Activated CD8-positive, alpha-beta memory T cell treated with anti-CD3 and anti-CD28 coated beads, Interleukin-2, amount 10 ng/mL, durations not matched to agents 7 days and 5 days (primary cell): ENCODE data around the gene C9orf153. TPM values are rescaled to one million over a fixed set of nuclear protein-coding genes. Genes with fewer than 3 reads are reported as not detected.
A peak's percentile ranks its signal among the peaks of the same experiment; 100 is the strongest.
"Not testable (repeated sequence)": the region's sequence is repeated elsewhere in the genome, so short reads cannot be mapped to it uniquely, and the experiment has no call there.

ENCODE experiments used
- ATAC-seq: fragments of 150-1000 bp; cut with Tn5 transposase; one replicate; pipeline ENCODE4 v1.10.0; 2021; ENCODE audit warnings: moderate library complexity
- CTCF ChIA-PET: fragments of 350-600 bp; sonication (Branson Sonifier 250); formaldehyde crosslinking; loops from one replicate; lab custom pipeline; 2021; ENCODE audit warnings: antibody characterized with exemption; lab: Charles Lee
- DNase-seq: peaks from one replicate; pipeline ENCODE4 v3.0.0-alpha.2; 2020
- H3K27ac Mint-ChIP-seq: one replicate; pipeline ENCODE4 v1.8.0; 2021; ENCODE audit warnings: mild to moderate bottlenecking, mixed read lengths
- H3K27me3 Mint-ChIP-seq: one replicate; pipeline ENCODE4 v1.8.0; 2021; ENCODE audit warnings: mixed read lengths
- H3K36me3 Mint-ChIP-seq: one replicate; pipeline ENCODE4 v1.8.0; 2021; ENCODE audit warnings: mild to moderate bottlenecking, mixed read lengths
- H3K4me1 Mint-ChIP-seq: one replicate; pipeline ENCODE4 v1.8.0; 2021; ENCODE audit warnings: mixed read lengths
- H3K4me3 Mint-ChIP-seq: one replicate; pipeline ENCODE4 v1.8.0; 2021; ENCODE audit warnings: mild to moderate bottlenecking, moderate library complexity, mixed read lengths
- H3K9me3 Mint-ChIP-seq: one replicate; pipeline ENCODE4 v1.8.0; 2022; ENCODE audit warnings: low read depth, mixed read lengths
- total RNA-seq, 2 experiments: library from RNA; stranded (reverse); gene quantifications; one replicate each; pipeline ENCODE4 v1.2.3, GENCODE V29; 2021

C9orf153 gene
- under 1 TPM in 1 of 2 experiments, not detected in 1; 0.38 TPM for total RNA-seq

GRCh38 chr9:86259557-86259956 lies at the start of gene C9orf153:
TSS of gene C9orf153 (minus strand) at chr9:86259657. CDS start at chr9:86229603, 30,054 bp downstream.
- Mint-ChIP-seq H3K4me1 (no peaks in the 10 kb centered on the region), H3K9me3 (no peaks in the 10 kb centered on the region), H3K4me3 (no peak within 1 kb of the TSS), H3K27ac (no peak within 1 kb of the TSS), H3K27me3 (no peaks in the 10 kb centered on the region), H3K36me3 (peaks cover 5% of the 10 kb centered on the region)
- ATAC-seq (no peak), DNase-seq (no peak)
- CTCF ChIA-PET: no interaction called here

DNA sequence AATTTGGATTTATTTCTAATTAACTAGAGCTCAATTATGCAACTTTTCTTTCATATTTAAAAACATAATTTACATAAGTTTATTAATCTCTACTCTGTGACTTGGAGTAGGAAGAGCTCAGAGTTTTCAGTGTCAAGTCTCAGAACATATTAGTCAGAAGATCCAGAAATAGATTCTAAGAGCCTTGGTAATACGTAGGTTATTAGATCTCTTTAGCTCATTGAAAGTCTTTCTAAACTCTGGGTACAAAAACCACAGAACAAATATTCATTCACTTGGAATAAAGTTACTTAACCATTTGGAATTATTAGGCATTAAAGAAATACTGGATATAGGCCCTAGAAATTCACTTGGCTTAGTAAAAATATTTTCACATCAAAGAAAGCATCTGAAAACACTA lies 49.2 kb upstream of the C9orf153 start:
- Mint-ChIP-seq H3K4me1 (peaks cover 14% of the 10 kb centered on the region), H3K4me3 (no peak overlapping the region), H3K9me3 (no peaks in the 10 kb centered on the region), H3K36me3 (peaks cover 64% of the 10 kb centered on the region), H3K27me3 (no peaks in the 10 kb centered on the region), H3K27ac (no peak overlapping the region)
- ATAC-seq: no peak
- DNase-seq: no peak
- CTCF ChIA-PET: no interaction called here

- Mint-ChIP-seq H3K36me3 (peaks cover 60% of the 10 kb centered on the region), H3K27me3 (no peaks in the 10 kb centered on the region), H3K4me1 (peaks cover 21% of the 10 kb centered on the region), H3K4me3 (no peak overlapping the region), H3K27ac (peak overlapping the region; percentile 59), H3K9me3 (no peaks in the 10 kb centered on the region)
- CTCF ChIA-PET: no interaction called here
- DNase-seq (no peak), ATAC-seq (no peak)
Observed at GRCh38 chr9:86304236-86304730, 44.8 kb upstream of the C9orf153 start.

DNA sequence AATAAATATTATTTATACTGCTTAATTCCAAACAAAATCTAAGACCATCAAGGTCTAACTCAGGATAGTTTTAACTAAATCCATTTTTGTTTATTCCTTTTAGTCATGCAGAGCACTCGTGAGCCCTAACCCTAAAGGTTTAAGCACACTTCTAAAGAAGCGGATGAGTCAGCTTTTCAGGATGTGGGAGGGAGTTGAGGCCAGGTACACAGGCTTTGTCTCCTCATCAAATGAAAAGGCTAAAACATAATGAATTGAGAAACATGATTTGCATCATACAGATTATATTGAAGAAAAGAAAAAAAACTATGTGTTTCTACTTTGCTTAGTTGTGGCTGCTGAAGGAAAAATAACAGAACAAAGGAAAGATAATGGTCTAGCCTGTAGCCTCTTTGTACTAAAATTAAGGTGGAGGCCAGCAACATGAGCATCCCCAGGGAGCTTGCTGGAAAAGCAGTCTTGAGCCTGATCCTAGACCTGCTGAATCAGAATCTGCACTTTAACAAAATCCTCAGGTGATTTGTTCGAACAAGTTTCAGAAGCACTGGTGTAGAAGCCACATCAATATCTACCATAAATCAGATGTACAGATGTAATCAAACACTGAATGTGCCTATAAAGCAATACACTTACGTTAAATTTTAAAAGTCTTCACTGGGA lies 44.0 kb upstream of the C9orf153 start:
- H3K27me3 Mint-ChIP-seq: no peaks in the 10 kb centered on the region
- H3K36me3 Mint-ChIP-seq: peaks cover 66% of the 10 kb centered on the region
- peaks cover 28% of the 10 kb centered on the region for H3K4me1 Mint-ChIP-seq
- peak overlapping the region; percentile 76 for H3K27ac Mint-ChIP-seq
- no peaks in the 10 kb centered on the region for H3K9me3 Mint-ChIP-seq
- DNase-seq (peak; percentile 68), ATAC-seq (peak; percentile 97)
- CTCF ChIA-PET: no interaction called here
- H3K4me3 Mint-ChIP-seq: no peak overlapping the region

DNA sequence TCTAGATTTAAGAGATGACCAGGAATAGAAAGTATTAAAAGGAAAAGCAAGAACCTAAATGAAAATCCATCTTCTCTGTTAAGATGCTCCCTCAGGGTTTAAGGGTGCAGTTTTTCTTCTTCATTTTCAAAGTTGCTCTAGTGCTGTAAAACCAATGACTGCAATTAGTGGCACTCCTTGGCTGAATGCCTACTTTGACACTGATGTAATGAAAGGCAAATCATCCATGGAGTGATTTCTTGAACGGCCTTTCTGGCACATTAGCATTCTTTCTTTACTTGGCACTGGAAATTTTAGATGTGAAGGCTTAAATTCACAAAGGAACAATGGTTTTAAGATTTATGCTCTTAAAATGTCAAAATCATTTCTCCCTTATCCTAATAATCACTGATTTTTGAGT lies 42.2 kb upstream of the C9orf153 start:
- Mint-ChIP-seq H3K9me3 (no peaks in the 10 kb centered on the region), H3K4me1 (peaks cover 31% of the 10 kb centered on the region), H3K36me3 (peaks cover 69% of the 10 kb centered on the region), H3K4me3 (no peak overlapping the region), H3K27ac (no peak overlapping the region), H3K27me3 (no peaks in the 10 kb centered on the region)
- DNase-seq: no peak
- ATAC-seq: no peak
- CTCF ChIA-PET: no interaction called here

DNA sequence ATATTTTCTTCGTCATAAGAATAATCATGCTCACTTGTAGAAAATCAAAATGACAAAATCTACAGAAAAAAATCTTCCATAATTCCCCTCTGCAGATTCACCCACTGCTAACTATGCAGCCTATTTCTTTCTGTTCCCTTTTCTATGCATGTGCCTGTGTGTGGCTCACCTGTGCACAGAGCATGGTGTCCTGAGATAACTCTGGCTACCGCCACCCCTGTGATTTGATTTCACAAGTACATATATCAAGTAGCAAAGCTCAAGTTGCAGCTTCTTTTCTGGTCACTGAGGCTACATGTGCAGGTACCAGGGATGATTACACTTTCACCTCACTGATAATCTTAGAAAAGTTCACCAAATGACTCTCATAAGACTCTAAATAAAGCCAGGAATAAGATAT lies 41.2 kb upstream of the C9orf153 start:
- Mint-ChIP-seq H3K4me1 (peaks cover 31% of the 10 kb centered on the region), H3K36me3 (peaks cover 68% of the 10 kb centered on the region), H3K27me3 (no peaks in the 10 kb centered on the region), H3K4me3 (no peak overlapping the region), H3K27ac (no peak overlapping the region), H3K9me3 (no peaks in the 10 kb centered on the region)
- ATAC-seq (no peak), DNase-seq (no peak)
- CTCF ChIA-PET: no interaction called here

DNA sequence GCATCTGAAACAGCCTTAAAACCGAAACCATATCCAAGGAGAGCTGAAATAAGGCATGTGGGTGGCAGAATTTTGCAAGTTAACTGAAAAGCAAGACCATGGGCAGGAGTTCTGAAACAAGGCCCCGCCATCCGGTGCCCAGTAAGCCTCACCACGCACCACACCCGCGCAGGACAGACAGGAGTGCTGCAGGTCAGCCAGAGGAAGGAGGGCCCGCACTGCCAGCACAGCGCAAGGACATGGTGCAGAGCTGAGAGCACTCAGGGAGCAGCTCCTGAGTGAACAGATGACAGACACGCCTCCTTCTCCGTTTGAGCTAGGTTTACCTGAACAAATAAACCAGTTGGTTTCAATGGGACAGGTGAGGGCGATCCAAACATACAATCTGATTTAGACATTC lies 39.4 kb upstream of the C9orf153 start:
- peak overlapping the region; percentile 25 for H3K27ac Mint-ChIP-seq
- H3K4me1 Mint-ChIP-seq: peaks cover 26% of the 10 kb centered on the region
- peak overlapping the region; percentile 20 for H3K4me3 Mint-ChIP-seq
- no peaks in the 10 kb centered on the region for H3K27me3 Mint-ChIP-seq
- no peaks in the 10 kb centered on the region for H3K9me3 Mint-ChIP-seq
- H3K36me3 Mint-ChIP-seq: peaks cover 64% of the 10 kb centered on the region
- ATAC-seq (no peak), DNase-seq (no peak)
- CTCF ChIA-PET: interaction anchor here (1.1 kb wide), 1 partner anchor 17 kb away, joined by 3 read pairs; the partner anchor contains the start of gene ISCA1

DNA sequence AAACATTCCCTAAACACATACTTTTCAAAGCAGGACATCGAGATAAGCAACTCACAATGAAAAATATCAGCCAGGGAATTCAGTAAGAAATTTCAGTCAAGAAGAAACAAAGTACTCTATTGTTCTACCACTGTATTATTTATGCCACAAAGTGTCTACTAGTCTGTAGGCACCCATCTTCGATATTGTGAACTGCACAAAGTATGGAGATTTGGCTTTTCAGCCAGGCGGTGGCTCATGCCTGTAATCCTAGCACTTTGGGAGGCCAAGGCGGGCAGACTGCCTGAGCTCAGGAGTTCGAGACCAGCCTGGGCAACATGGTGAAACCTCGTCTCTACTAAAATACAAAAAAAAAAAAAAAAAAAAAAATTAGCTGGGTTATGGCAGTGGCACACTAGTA lies 30.9 kb upstream of the C9orf153 start:
- H3K9me3 Mint-ChIP-seq, H3K4me1 Mint-ChIP-seq, H3K27ac Mint-ChIP-seq, H3K4me3 Mint-ChIP-seq, ATAC-seq, CTCF ChIA-PET, DNase-seq, H3K27me3 Mint-ChIP-seq: not testable (repeated sequence)
- H3K36me3 Mint-ChIP-seq: peaks cover 18% of the 10 kb centered on the region

DNA sequence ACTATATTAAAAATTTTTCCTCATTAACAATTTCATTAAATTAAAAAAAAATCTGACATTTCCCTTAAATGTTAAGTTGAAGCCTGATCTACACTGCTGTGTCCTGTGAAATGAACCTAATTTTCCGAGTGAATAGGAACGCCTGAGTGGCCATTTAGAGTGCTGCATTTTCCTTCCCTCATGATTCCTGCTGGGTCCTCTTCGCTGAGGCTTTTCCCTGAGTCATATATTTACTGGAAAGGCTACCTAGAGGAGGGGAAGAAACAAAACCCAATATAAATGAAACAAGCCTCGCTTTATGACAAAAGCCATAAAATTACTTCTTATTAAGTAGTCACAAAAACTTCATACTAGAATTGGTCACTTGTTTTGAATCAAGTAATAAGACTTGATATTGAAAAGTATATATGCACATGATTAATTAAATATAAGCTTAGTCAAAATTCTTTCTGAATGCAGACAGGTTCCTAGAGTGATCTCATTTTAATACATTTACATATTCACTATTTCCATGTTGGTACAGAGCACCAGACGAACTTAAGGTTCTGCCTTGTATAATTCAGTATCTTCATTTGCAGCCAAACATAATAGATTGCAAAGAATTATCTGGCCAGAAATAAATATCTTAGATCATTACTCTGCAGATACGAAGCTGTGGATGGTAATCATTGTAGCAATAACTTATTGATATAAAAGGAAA lies 29.2 kb upstream of the C9orf153 start:
- CTCF ChIA-PET: no interaction called here
- Mint-ChIP-seq H3K27ac (no peak overlapping the region), H3K9me3 (no peaks in the 10 kb centered on the region), H3K4me1 (peaks cover 6% of the 10 kb centered on the region), H3K4me3 (no peak overlapping the region), H3K27me3 (no peaks in the 10 kb centered on the region), H3K36me3 (peaks cover 13% of the 10 kb centered on the region)
- ATAC-seq (no peak), DNase-seq (no peak)

DNA sequence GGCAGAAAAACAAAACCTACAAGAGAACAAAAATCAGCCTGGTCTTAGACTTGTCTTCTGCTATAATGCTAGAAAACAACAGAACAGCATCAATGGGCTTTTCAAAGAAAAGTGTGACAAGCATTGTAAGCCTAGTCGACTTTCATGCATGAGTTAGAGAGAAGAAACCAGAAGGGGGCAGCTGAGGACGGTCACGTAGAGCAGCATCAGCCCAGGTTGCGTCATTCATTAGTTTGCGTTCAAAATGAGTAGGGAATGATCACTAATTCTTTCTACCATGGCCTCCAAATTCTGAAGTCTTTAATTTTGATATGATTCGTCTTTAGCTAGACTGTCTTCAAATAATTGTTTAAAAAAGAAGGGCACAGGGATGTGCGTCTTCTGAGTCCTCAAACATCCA lies 27.6 kb upstream of the C9orf153 start:
- Mint-ChIP-seq H3K4me3 (no peak overlapping the region), H3K27me3 (no peaks in the 10 kb centered on the region), H3K4me1 (peaks cover 15% of the 10 kb centered on the region), H3K27ac (no peak overlapping the region), H3K36me3 (peaks cover 9% of the 10 kb centered on the region), H3K9me3 (no peaks in the 10 kb centered on the region)
- DNase-seq (no peak), ATAC-seq (no peak)
- CTCF ChIA-PET: no interaction called here

- no peak for ATAC-seq
- Mint-ChIP-seq H3K4me1 (peaks cover 18% of the 10 kb centered on the region), H3K36me3 (peaks cover 8% of the 10 kb centered on the region), H3K27me3 (no peaks in the 10 kb centered on the region), H3K4me3 (no peak overlapping the region), H3K27ac (no peak overlapping the region), H3K9me3 (no peaks in the 10 kb centered on the region)
- CTCF ChIA-PET: no interaction called here
- DNase-seq: no peak
Observed at GRCh38 chr9:86286278-86286677, 26.8 kb upstream of the C9orf153 start.

- no peaks in the 10 kb centered on the region for H3K27me3 Mint-ChIP-seq
Observed at GRCh38 chr9:86285261-86285660, 25.8 kb upstream of the C9orf153 start.

DNA sequence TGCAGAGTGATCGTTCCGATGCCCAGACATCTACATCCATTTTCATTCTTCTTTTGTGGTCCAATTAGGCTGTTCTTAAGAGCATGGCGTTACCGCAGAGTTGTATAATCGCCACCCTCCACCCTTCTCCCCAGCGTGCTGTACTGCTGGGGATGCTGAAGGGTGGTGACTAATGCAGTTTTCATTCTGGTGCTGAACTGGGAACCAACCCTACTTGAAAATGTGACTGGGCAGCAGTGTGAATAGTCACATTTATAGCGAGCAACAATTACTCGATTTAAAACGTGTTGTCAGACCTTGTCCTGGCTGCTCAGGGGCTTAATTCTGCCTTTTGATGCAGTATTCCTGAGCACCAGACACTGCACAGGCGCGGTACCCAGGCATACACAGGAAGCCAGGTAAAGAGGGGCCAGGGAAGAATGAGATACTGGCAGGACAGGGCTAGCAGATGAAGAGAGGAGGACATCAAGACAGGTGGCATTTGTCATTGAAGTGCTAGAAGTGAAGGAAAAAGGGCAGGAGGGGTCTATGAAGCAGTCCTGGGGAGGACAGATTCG lies 23.6 kb upstream of the C9orf153 start:
- Mint-ChIP-seq H3K9me3 (no peaks in the 10 kb centered on the region), H3K4me3 (peak overlapping the region; percentile 82), H3K36me3 (peaks cover 9% of the 10 kb centered on the region), H3K27me3 (no peaks in the 10 kb centered on the region), H3K4me1 (peaks cover 39% of the 10 kb centered on the region), H3K27ac (peak overlapping the region; percentile 88)
- no peak for DNase-seq
- CTCF ChIA-PET: interaction anchor here (0.7 to 1.1 kb wide), 3 partner anchors 16 to 51 kb away, joined by 3 read pairs; no protein-coding TSS in a partner anchor
- peak; percentile 41 for ATAC-seq

More at GRCh38 chr9:86285261-86285660, 25.8 kb upstream of the C9orf153 start:
- no peak for ATAC-seq
- Mint-ChIP-seq H3K4me3 (no peak overlapping the region), H3K9me3 (no peaks in the 10 kb centered on the region), H3K27ac (no peak overlapping the region), H3K4me1 (peaks cover 26% of the 10 kb centered on the region), H3K36me3 (peaks cover 8% of the 10 kb centered on the region)
- no peak for DNase-seq
- CTCF ChIA-PET: no interaction called here
